HG03103 (cell line): ENCODE data around the gene SYPL2.
"Not testable (repeated sequence)": the region's sequence is repeated elsewhere in the genome, so short reads cannot be mapped to it uniquely, and the experiment has no call there.

Experiments
- ATAC-seq: cut with Tn5 transposase; IDR thresholded peaks from one replicate; pipeline ENCODE4 v1.9.1; 2021; ENCODE audit warnings: low read depth; ENCODE audit not compliant: unreplicated experiment

Gene SYPL2

DNA sequence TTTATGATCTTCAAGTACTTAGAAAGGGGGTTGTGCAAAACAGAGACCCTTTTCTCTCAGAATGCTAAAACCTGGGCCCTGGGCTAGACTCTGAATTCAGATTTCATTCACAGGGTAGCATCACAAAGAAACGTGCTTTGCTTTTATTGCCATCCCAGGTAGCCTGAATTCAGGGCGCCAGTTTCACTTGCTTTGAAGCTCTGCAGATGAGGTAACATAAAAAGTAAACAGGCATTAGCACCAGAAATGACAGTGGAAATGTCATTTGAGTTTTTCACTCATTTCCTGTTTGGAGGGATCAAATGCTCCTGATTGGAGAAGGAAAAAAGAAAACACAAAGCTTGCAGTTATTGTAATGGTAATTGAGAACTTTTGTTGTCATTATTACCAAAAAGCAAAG lies 2.6 kb downstream of the SYPL2 start:
- no peak for ATAC-seq

DNA sequence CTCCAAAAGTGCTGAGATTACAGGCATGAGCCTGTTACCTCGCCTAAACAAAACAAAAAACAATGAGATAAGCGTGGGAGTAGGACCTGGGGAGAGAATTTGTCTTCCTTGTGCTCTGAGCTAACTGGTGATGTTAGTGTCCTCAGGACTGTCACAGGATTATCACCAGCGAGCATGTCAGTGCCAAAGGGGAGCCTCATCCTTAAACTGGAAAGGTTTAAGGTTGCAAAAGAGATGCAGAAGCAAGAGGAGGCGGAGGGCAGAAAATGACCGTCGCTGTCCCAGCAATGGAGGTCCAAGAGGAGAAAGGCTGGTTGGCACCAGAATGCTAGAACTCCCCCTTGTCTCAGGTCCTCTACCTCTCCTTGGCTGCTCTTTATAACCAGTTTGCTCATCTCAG lies 3.9 kb downstream of the SYPL2 start:
- ATAC-seq = no peak

DNA sequence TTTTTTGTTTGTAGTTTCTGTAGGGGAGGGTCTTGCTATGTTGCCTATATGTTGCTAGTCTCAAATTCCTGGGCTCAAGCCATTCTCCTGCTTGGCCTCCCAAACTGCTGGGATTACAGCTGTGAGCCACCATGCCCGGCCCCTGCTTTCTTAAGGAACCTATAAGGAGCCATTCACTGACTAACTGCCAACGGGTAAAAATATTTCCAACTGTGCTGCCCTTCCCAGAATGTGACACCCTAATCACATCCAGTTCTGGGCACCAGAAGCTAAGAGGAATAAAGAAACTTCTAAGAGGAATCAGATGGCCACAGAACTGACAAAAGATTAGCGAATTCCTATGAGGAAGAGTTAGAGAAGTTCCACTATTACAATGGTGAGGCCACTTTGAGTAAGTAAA lies 6.4 kb downstream of the SYPL2 start:
- ATAC-seq = no peak

DNA sequence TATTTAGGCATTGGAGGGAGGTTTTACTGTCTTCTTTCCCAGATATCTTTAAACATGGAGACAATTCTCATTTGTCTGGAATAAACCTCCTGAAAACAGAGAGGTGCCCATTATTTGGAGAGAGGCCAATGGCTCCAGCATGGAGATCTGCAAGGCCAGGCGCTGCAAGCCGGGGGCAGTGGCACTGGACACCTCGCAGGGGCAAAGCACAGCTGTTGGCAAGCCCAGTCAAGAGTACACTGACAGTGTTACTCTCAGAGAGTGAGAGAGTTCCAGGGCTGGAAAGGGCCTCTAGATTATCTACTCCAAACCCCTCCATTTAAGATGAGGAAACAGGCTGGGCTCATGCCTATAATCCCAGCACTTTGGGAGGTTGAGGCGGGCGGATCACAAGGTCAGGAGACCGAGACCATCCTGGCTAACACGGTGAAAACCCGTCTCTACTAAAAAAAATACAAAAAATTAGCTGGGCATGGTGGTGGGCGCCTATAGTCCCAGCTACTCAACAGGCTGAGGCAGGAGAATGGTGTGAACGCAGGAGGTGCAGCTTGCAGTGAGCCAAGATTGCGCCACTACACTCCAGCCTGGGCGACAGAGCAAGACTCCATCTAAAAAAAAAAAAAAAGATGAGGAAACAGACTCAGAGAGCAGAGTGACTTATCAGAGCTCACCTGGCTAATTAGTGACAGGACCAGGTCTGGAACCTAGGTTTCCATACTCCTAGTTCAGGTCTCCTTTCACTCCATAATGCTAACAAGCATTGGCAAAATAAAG lies 7.1 kb downstream of the SYPL2 start:
- not testable (repeated sequence) for ATAC-seq

DNA sequence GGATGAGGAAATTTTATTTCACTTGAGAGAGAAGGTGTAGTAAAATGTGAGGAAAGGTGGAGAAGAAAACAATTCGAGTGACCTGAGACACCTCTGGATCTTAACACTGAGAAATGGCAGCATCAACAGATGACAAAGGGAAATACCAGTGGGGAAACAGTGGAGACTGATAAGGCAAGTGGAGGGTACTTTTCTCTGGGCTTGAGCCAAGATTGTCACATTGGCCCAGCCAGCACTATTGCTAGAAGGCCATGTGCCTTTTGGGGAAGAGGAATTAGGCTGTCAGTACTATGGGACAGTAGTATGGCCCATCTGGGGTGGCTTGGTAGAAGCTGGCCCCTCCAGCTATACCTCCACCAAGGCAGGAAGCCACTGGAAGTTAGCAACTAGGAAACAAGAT lies 8.4 kb downstream of the SYPL2 start:
- ATAC-seq = no peak

DNA sequence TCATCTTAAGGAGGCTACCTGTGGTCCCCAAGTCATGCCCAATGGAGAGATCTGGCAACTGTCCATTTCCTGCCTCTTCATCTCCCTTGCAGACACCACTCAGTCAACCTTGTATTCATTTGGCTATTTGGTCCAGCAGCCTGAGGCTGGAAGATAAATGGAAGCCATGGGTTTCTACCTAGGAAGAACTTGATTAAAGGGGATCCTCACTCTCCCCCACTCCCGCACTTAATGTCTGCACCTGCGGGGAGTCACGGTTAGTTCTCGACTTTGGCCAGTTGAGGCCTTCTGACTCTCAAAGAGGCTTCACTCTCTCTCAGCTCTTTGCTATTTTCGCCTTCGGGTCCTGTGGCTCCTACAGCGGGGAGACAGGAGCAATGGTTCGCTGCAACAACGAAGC lies 8.9 kb downstream of the SYPL2 start:
- no peak for ATAC-seq

DNA sequence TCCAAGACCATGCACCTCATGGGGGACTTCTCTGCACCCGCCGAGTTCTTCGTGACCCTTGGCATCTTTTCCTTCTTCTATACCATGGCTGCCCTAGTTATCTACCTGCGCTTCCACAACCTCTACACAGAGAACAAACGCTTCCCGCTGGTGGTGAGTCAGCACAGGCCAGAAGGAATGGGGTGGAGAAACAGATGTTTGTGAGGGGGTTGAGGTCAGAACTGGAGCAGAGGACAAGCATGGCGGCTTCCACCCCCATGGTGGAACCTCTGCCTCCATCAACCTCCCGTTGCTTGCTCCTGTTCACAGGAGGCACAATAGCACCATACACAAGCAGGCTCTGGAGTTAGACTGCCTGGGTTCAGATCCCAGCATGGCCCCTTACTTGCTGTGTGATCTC lies 10.5 kb downstream of the SYPL2 start:
- no peak for ATAC-seq

DNA sequence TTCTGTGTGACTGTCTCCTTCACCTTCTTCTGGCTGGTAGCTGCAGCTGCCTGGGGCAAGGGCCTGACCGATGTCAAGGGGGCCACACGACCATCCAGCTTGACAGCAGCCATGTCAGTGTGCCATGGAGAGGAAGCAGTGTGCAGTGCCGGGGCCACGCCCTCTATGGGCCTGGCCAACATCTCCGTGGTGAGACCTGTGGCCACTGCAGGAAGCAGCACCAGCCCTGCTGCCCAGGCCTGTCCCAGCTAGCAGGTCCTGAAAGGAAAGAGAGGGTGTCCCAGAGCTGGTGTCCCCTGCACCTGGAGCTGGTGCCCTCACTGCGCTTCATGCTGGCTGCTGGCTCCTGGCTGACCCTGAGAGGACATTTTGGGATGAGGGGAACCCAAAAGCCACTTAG lies 11.5 kb downstream of the SYPL2 start:
- ATAC-seq = no peak

DNA sequence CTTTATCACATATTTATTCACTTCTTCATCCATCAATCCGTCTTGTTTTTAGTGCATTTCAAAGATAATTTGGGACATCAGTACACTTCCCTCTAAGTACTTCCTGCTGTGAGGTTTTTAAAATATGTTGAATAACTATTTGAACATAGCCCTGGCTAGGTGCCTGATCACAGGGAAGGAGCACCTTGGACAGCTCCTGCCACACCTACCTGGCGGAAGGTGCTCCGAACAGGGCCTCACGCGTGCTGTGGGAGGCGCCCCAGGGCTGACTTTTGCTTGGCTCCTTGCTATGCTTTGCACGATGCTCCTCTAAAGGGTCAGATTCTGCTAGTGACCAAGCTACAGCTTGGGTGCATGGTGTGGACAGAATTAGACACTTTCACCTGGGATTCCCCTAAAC lies 12.5 kb downstream of the SYPL2 start:
- ATAC-seq = no peak

DNA sequence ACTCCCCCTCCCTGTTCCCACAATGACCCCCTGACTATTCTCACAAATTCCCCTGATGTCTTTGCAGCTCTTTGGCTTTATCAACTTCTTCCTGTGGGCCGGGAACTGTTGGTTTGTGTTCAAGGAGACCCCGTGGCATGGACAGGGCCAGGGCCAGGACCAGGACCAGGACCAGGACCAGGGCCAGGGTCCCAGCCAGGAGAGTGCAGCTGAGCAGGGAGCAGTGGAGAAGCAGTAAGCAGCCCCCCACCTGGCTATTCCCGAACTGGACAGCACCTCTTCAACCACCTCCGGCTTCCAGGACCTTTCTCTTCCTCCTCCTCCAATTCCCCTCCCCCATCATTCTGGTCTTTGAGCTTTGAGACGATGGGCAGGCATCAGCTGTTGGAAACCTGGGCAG lies 13.0 kb downstream of the SYPL2 start:
- ATAC-seq = no peak

DNA sequence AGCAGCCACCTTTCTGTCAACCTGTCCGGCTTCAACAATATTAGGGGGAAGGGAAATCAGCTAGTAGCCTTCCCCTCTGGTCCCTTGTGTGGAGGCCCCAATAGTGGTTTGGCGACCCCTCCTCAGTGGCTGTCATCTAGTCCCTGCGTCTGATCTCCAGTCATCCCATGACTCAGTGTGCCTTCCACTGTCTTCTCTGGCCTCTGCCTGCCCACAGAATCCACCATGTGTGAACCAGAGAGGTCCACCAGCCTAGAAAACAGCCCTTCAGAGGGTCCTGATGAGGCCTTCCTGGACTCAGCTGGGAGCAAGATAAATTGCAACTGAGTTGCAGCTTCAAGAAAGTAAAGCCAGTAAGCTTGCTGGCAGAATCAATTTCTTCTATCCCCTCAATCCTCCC lies 13.6 kb downstream of the SYPL2 start:
- no peak for ATAC-seq

DNA sequence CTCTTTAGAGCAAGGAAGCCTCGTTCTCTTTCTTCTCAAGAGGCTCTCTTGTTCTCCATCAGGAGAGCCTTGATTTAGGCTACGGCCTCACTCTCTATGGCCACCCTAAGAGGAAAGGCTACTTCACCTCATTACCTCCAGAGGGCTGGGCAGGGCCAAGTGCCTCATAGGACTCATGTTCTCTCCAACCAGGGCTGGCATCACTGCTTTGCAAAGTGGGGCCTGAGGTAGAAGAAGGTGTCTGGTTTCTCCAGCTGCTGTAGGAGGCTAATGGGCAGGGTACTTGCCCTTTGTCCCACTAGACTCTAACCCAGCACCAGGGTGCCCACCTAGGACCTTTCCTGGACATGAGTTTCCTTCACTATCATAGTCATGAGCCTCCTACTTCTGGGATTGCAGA lies 15.3 kb downstream of the SYPL2 start:
- no peak for ATAC-seq

DNA sequence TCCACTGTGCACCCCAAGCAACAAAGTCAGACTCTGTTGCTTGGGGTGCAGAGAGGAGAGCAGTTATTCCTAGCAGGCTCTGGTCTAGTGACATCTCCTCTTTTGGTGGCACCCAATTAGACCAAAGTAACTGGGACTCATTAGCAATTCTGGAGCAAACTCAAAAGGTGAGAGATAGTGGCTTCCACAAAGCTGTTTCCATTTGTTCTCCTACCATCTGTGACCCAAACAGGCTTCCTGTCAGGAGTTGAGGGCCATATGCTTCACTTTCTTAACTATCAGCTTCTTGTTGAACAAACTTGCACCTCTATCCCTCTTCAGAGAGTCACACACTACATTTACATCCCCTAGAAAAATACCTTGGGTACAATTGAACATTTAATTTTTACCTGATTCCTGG lies 15.9 kb downstream of the SYPL2 start:
- ATAC-seq = no peak

DNA sequence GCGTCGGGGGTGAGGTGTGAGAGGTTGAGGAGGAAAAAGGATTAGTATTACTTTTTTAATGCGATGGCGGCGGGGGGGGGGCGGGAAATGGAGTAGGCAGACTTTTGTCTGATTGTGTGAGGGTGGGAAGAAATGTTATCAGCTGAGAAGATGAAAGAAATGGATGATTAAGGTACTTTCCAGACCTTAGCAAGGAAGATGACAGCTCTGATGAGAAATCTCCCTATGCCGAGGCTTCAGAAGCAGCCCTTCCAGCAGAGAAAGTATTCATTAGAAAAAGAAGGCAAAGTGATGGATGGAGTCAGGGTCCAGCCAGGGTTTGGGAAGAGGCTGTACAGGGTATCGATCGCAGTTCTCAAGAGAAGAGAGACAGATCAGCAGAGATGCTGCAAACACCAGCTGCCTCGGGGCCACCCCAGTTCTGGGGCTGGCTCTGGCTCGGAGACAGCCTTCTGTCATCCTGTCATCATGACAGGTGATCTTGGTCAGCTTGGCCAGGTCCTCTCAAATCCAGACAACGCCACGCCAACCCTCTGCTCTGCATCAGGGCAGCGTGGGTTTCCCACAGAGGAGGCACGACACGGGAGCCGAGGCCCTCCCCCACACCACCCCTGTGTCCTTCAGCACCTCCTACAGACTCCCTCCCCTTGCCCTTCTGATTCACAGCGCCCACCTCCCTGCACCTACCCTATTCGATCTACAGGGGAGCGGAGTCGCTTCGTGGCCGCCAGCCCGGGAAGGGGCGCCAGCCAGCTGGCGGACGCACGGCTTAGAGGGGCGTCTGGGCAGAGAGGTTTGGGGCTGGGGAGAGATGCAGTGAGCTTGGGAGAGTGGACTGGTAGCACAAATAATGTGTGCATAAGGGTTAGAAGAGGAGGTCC lies 16.7 kb downstream of the SYPL2 start:
- peak; percentile 22 for ATAC-seq

DNA sequence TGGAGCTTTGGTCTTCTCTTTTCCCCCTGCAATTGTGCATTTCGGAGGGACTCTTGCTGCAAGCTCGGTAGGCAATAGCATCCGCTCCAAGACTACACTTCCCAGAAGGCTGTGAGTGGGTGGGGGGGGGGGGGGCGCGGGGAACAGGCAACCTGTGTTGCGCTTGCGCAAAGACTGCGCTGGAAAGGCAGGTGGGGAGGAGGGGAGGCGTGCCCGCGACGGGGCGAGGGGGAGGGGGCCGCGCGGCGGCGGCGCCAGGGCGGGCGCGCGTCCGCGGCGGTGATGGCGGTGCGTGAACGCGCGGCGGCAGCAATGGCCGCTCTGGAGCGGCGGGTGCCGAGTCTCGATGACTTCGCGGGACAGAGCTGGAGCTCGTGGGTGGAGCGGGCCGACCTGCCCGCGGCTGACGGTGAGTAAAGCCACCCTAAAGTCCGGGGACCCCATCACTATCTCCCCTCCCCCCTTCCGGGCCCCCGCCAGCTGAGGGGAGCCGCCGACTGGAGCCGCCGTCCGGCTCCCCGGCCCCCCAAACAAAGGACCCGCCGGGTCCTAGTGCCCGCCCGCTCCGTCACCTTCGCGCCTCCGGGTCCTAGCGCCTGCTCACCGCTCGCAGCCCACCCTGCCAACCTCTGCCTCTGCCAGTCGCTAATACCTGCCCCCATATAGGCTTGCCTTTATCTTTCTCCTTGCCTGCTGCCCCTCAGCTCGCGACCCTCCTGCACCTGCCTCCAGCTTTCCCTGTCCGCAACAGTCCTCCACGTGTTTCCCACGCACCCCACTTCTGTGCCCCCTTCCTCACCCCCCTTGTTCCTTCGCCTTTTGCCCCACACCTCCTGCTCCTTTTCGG lies 17.5 kb downstream of the SYPL2 start, which contains the start of gene ATXN7L2:
Gene ATXN7L2 (plus strand): TSS at position 234 of the 847 bp plus-strand sequence. CDS start 49 bp downstream, at position 283.
- peak; percentile 60 for ATAC-seq

DNA sequence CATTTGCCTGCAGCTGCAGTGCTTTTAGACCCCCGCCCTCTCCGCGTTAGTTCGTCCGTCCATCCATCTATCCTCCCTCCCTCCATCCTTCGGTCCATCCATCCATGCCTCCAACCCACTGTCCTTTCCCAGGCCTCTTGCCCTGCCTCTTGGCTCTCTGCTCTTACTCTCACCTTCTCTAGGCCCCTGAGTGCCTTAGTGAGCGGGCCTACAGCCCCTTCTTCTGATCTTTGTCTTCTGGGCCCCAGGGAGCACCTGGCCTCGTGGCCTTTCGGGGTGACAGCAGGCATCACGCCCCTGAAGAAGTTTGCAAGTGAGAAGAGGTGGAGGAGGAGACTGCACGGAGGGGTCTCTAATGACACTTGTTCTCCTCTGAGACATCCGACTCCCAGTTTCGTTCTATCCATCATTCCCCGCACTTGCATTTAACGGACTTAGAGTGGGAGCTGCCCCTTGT lies 18.2 kb downstream of the SYPL2 start:
- ATAC-seq = no peak

DNA sequence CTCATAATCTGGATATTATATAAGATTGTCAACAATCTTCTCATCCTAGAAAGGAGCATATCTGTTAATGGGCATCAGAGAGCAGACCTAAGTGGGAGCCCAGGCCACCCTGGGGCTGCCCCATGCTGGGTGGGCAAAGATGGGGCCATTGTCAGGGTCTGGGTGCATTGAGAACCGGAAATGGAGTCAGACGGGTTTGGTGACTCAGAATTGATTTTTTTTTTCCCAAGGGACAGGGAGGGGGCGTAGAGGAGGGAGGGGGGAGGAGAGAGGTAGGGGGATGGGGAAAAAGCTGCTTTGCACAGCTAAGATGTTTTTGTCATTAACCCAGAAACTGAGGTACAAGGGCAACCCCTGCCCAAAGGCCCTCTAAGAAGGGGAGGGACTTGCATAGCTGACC lies 18.7 kb downstream of the SYPL2 start:
- ATAC-seq = no peak

DNA sequence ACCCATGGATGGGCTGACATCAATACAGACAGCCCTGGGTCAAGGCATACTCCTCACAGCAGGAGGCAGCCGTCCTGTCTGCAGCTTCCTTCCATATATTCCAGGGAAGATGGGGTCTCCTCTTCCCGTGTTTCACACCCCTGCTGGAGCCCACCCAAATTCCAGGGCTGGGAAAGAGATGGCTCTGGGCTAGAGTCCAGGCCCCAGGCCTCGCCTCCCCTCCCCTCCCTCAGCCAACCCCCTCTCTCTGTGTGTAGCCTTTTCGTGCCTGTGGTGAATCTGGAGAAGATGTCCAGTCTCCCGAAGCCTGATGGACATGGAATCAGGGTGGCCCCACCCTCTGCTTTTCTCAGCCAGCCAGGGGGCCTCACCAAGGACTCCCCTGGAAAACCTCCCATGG lies 20.9 kb downstream of the SYPL2 start:
- no peak for ATAC-seq

DNA sequence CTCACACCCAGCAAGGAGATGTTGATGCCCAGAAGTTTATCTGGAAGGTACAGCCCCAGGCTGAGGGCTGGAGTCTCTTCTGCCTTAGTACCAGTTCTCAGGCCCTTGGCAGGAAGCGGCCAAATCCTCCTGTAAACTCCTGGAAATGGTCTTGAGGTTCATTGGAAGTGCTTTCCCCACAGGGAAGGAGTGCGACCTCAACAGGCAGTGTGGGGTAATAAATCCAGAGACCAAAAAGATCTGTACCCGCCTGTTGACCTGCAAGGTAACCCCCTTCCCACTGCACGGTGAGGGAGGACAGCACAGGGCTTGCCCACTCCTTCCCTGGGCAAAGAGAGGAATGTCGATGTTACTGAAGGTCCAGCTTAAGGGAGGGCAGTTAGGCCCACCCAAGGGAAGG lies 21.9 kb downstream of the SYPL2 start:
- no peak for ATAC-seq

DNA sequence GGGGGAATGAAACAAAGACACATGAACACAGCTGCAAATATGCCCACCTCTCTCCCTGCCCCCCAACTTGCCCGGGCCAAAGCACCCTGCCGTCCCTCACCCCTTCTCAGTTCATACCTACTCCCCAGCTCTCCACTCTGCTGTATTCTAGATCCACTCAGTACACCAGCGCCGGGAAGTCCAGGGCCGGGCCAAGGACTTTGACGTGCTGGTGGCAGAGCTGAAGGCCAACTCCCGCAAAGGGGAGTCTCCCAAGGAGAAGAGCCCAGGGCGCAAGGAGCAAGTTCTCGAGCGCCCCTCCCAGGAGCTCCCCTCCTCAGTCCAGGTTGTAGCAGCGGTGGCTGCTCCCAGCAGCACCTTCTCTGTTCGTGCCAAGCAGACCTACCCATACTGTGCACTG lies 22.4 kb downstream of the SYPL2 start:
- no peak for ATAC-seq
